A673 (cell line): ENCODE data around the gene SLC25A52. TPM values are rescaled to one million over a fixed set of nuclear protein-coding genes. Genes with fewer than 3 reads are reported as not detected.

Experiments
- BruUV-seq: library from RNA; stranded (reverse); fragments of 400-500 nt; replicated peaks from 2 replicates; lab custom pipeline; 2021; lab: Mats Ljungman, UMichigan
- CTCF ChIA-PET: fragments of 300-600 bp; sonication (Branson Sonifier 250); formaldehyde crosslinking; loops from one replicate; lab custom pipeline; 2022; ENCODE audit warnings: antibody characterized with exemption; lab: Charles Lee
- POLR2A ChIA-PET: fragments of 300-600 bp; sonication (Branson Sonifier 250); formaldehyde crosslinking; loops from one replicate; lab custom pipeline; 2022; ENCODE audit warnings: antibody characterized with exemption; ENCODE audit not compliant: low non-redundant PET; lab: Charles Lee
- DNase-seq: peaks from one replicate; pipeline ENCODE4 v3.0.0-alpha.2; 2015; ENCODE audit warnings: low spot score
- H3K27ac ChIP-seq: fragments of 200-600 bp; sonication (generic); 2 replicates; pipeline ENCODE4 v1.5.1; 2016; ENCODE audit warnings: mixed run types, low read depth, mild to moderate bottlenecking, mixed read lengths, antibody characterized with exemption, low read length; ENCODE audit not compliant: poor library complexity, severe bottlenecking
- H3K27me3 ChIP-seq: fragments of 200-600 bp; sonication (generic); replicated peaks from 2 replicates; pipeline ENCODE4 v1.6.1; 2017; ENCODE audit warnings: mixed run types, low read depth, mild to moderate bottlenecking, mixed read lengths, antibody characterized with exemption, low read length; ENCODE audit not compliant: insufficient read depth, poor library complexity
- H3K36me3 ChIP-seq: fragments of 200-600 bp; sonication (generic); 2 replicates; pipeline ENCODE4 v1.6.1; 2016; ENCODE audit warnings: mixed run types, mild to moderate bottlenecking, mixed read lengths, antibody characterized with exemption, low read length; ENCODE audit not compliant: insufficient read depth, poor library complexity, severe bottlenecking
- H3K4me1 ChIP-seq: fragments of 200-600 bp; sonication (generic); 2 replicates; pipeline ENCODE4 v1.6.1; 2017; ENCODE audit warnings: mixed run types, mild to moderate bottlenecking, mixed read lengths, antibody characterized with exemption, low read length; ENCODE audit not compliant: insufficient read depth, poor library complexity, severe bottlenecking
- H3K4me3 ChIP-seq: fragments of 200-600 bp; sonication (generic); 2 replicates; pipeline ENCODE4 v1.5.1; 2016; ENCODE audit warnings: low read depth, mixed run types, mild to moderate bottlenecking, mixed read lengths, low read length; ENCODE audit not compliant: poor library complexity, severe bottlenecking
- H3K9me3 ChIP-seq: fragments of 200-600 bp; sonication (generic); 2 replicates; pipeline ENCODE4 v1.6.1; 2016; ENCODE audit warnings: mixed run types, low read depth, mild to moderate bottlenecking, mixed read lengths, antibody characterized with exemption, low read length; ENCODE audit not compliant: poor library complexity, severe bottlenecking
- CTCF ChIP-seq: fragments of 300-800, 200-600 bp; sonication (generic); conservative IDR thresholded peaks from 2 replicates; pipeline ENCODE4 v1.5.1; 2017; ENCODE audit warnings: low read depth, mild to moderate bottlenecking, antibody characterized with exemption, low read length, moderate library complexity, mixed read lengths
- EZH2 ChIP-seq: fragments of 200-600 bp; sonication (generic); IDR thresholded peaks from 2 replicates; pipeline ENCODE4 v1.6.1; 2017; ENCODE audit warnings: borderline replicate concordance, low read depth, mild to moderate bottlenecking, mixed read lengths, antibody characterized with exemption, low read length; ENCODE audit not compliant: poor library complexity, severe bottlenecking
- intact Hi-C: fragments of 100-400 bp; cut with micrococcal nuclease; formaldehyde crosslinking; loops from one replicate; pipeline ENCODE4 v1.10.0; 2022; ENCODE audit not compliant: unreplicated experiment
- total RNA-seq: library from RNA; stranded (reverse); gene quantifications from 2 replicates; pipeline ENCODE4 v1.2.3, GENCODE V29; 2021

SLC25A52 gene
- total RNA-seq, 1 experiment from 2014 or later = not detected

GRCh38 chr18:31772699-31773098, 12.0 kb upstream of the SLC25A52 start:
- intact Hi-C loops = no loop called here
- no peak for TF ChIP-seq EZH2
- TF ChIP-seq CTCF = no peak
- no peak overlapping the region for H3K27ac ChIP-seq
- no peaks in the 10 kb centered on the region for H3K36me3 ChIP-seq
- no peaks in the 10 kb centered on the region for H3K4me1 ChIP-seq
- no peak overlapping the region for H3K4me3 ChIP-seq
- DNase-seq = no peak
- no peaks in the 10 kb centered on the region for H3K9me3 ChIP-seq
- no TSS peak for BruUV-seq
- peaks cover 8% of the 10 kb centered on the region for H3K27me3 ChIP-seq
- CTCF ChIA-PET = no interaction called here
- POLR2A ChIA-PET = no interaction called here

- no peaks in the 10 kb centered on the region for H3K9me3 ChIP-seq
- DNase-seq = no peak
- H3K36me3 ChIP-seq = no peaks in the 10 kb centered on the region
- ChIA-PET CTCF (no interaction called here), POLR2A (no interaction called here)
- TF ChIP-seq EZH2 = no peak
- no peak for TF ChIP-seq CTCF
- H3K4me3 ChIP-seq = no peak overlapping the region
- no peak overlapping the region for H3K27ac ChIP-seq
- intact Hi-C loops = no loop called here
- BruUV-seq = no TSS peak
- no peaks in the 10 kb centered on the region for H3K4me1 ChIP-seq
- peaks cover 21% of the 10 kb centered on the region for H3K27me3 ChIP-seq
Observed at GRCh38 chr18:31750273-31750672, 10.4 kb downstream of the SLC25A52 start.

GRCh38 chr18:31746396-31746795, 14.3 kb downstream of the SLC25A52 start:
- DNase-seq = peak; percentile 3
- Histone ChIP-seq H3K27me3 (peaks cover 13% of the 10 kb centered on the region), H3K9me3 (no peaks in the 10 kb centered on the region), H3K27ac (no peak overlapping the region), H3K4me1 (no peaks in the 10 kb centered on the region), H3K4me3 (no peak overlapping the region), H3K36me3 (no peaks in the 10 kb centered on the region)
- no TSS peak for BruUV-seq
- ChIA-PET CTCF (no interaction called here), POLR2A (no interaction called here)
- no peak for TF ChIP-seq CTCF
- intact Hi-C loops = no loop called here
